Keratinocyte (primary cell): Measurements from ENCODE around the gene RALGPS1.

Experiments
- EZH2 ChIP-seq: IDR thresholded peaks from one replicate; pipeline ENCODE4 v1.6.1; 2012; ENCODE audit warnings: inconsistent platforms, mild to moderate bottlenecking, low read length, moderate library complexity
- TF ChIP-seq, protein P1 (sequence below), 3 experiments: IDR thresholded peaks in 1 of 3; conservative IDR thresholded peaks in 1 of 3; optimal IDR thresholded peaks in 1 of 3; 2 replicates in 2 of 3; 3 replicates in 1 of 3; pipeline versions ENCODE3 to v1.5.1; 2011; ENCODE audit warnings: low read length in 3 of 3, mild to moderate bottlenecking in 3 of 3, moderate library complexity in 2 of 3, control low read depth in 1 of 3, inconsistent platforms in 1 of 3; ENCODE audit not compliant: insufficient read depth in 2 of 3; ENCODE audit errors: extremely low read depth in 1 of 3

DNA sequence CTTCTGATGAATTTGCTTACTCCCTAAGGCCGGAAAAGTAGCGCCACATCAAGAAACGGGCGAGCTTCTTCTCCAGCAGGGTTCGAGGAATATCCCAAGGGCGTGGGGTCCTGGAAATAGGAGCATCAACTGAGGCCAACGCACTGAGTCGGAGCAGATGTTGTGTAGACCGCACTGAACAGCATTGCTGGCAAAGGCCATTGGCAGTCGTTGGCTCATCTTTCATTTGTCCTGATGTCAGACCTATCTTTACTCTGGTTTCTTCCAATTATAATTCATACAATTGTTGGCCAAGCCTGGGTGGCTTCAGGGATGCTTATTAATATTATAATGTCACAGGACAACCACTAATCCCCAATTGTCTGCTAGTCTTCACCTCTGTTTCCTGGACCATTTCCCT is 27.7 kb upstream of the RALGPS1 start:
- TF ChIP-seq, protein P1, sequence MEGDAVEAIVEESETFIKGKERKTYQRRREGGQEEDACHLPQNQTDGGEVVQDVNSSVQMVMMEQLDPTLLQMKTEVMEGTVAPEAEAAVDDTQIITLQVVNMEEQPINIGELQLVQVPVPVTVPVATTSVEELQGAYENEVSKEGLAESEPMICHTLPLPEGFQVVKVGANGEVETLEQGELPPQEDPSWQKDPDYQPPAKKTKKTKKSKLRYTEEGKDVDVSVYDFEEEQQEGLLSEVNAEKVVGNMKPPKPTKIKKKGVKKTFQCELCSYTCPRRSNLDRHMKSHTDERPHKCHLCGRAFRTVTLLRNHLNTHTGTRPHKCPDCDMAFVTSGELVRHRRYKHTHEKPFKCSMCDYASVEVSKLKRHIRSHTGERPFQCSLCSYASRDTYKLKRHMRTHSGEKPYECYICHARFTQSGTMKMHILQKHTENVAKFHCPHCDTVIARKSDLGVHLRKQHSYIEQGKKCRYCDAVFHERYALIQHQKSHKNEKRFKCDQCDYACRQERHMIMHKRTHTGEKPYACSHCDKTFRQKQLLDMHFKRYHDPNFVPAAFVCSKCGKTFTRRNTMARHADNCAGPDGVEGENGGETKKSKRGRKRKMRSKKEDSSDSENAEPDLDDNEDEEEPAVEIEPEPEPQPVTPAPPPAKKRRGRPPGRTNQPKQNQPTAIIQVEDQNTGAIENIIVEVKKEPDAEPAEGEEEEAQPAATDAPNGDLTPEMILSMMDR (optimal IDR thresholded peaks at IDR 0.05 in 1 of 3, IDR thresholded peaks at IDR 0.05 in 1 of 3, conservative IDR thresholded peaks at IDR 0.05 in 1 of 3; ENCODE audit: extremely low read depth in 1 of 3, insufficient read depth in 2 of 3, low read length in 3 of 3), result no peak
- no peak for TF ChIP-seq EZH2
